WERI-Rb-1 (cell line): ENCODE data around the gene ZFYVE21.

ENCODE experiments used
- DNase-seq: peaks from one replicate; pipeline ENCODE4 v3.0.0-alpha.2; 2020
- H3K27ac ChIP-seq: fragments of 250-450 bp; sonication (Bioruptor Pico); 2 replicates; pipeline ENCODE4 v1.5.1; 2020; ENCODE audit warnings: mild to moderate bottlenecking, moderate library complexity
- H3K27me3 ChIP-seq: fragments of 250-450 bp; sonication (Bioruptor Pico); 2 replicates; pipeline ENCODE4 v1.5.1; 2021; ENCODE audit warnings: mild to moderate bottlenecking, low read depth, moderate library complexity; ENCODE audit not compliant: insufficient read depth, severe bottlenecking
- H3K36me3 ChIP-seq: fragments of 250-450 bp; sonication (Bioruptor Pico); 2 replicates; pipeline ENCODE4 v1.5.1; 2020; ENCODE audit warnings: mild to moderate bottlenecking, moderate library complexity
- H3K4me3 ChIP-seq: 2 replicates; pipeline ENCODE4 v1.5.1; 2011; ENCODE audit warnings: low read depth, mild to moderate bottlenecking, control low read depth, low read length
- H3K9me3 ChIP-seq: fragments of 250-450 bp; sonication (Bioruptor Pico); 2 replicates; pipeline ENCODE4 v1.5.1; 2021; ENCODE audit warnings: mild to moderate bottlenecking, moderate library complexity; ENCODE audit not compliant: severe bottlenecking
- CTCF ChIP-seq: IDR thresholded peaks from 2 replicates; pipeline ENCODE4 v1.5.1; 2011; ENCODE audit warnings: low read depth, mild to moderate bottlenecking, control low read depth, inconsistent platforms, low read length

The ZFYVE21 gene

GRCh38 chr14:103714063-103714724, 1.4 kb upstream of the ZFYVE21 start:
- DNase-seq, result no peak
- Histone ChIP-seq H3K27me3 (no peaks in the 10 kb centered on the region), H3K4me3 (peak overlapping the region; percentile 44), H3K9me3 (no peaks in the 10 kb centered on the region), H3K36me3 (peaks cover 49% of the 10 kb centered on the region), H3K27ac (peak overlapping the region; percentile 92)
- no peak for TF ChIP-seq CTCF

GRCh38 chr14:103716091-103716801, 636 bp downstream of the ZFYVE21 start:
- no peaks in the 10 kb centered on the region for H3K9me3 ChIP-seq
- peaks cover 30% of the 10 kb centered on the region for H3K36me3 ChIP-seq
- H3K4me3 ChIP-seq, result peak overlapping the region; percentile 69
- TF ChIP-seq CTCF, result no peak
- DNase-seq, result peak; percentile 27
- no peaks in the 10 kb centered on the region for H3K27me3 ChIP-seq
- peak overlapping the region; percentile 77 for H3K27ac ChIP-seq

- H3K27ac ChIP-seq, result no peak overlapping the region
- H3K4me3 ChIP-seq, result peak overlapping the region; percentile 69
These were observed 1.3 kb downstream of the ZFYVE21 start for GRCh38 chr14:103716899-103717411.

GRCh38 chr14:103718572-103718971, 3.0 kb downstream of the ZFYVE21 start:
- TF ChIP-seq CTCF, result no peak
- Histone ChIP-seq H3K9me3 (no peaks in the 10 kb centered on the region), H3K27me3 (no peaks in the 10 kb centered on the region), H3K27ac (no peak overlapping the region), H3K4me3 (no peak overlapping the region), H3K36me3 (peaks cover 13% of the 10 kb centered on the region)
- no peak for DNase-seq

More at GRCh38 chr14:103716899-103717411, 1.3 kb downstream of the ZFYVE21 start:
- no peak for TF ChIP-seq CTCF
- no peak for DNase-seq
- Histone ChIP-seq H3K27me3 (no peaks in the 10 kb centered on the region), H3K9me3 (no peaks in the 10 kb centered on the region), H3K36me3 (peaks cover 25% of the 10 kb centered on the region)

- no peak for TF ChIP-seq CTCF
- H3K4me3 ChIP-seq, result no peak overlapping the region
These were observed 4.1 kb downstream of the ZFYVE21 start for GRCh38 chr14:103719751-103720150.

More at GRCh38 chr14:103719751-103720150, 4.1 kb downstream of the ZFYVE21 start:
- Histone ChIP-seq H3K9me3 (no peaks in the 10 kb centered on the region), H3K27me3 (no peaks in the 10 kb centered on the region), H3K27ac (no peak overlapping the region), H3K36me3 (peaks cover 7% of the 10 kb centered on the region; the same call in 1 of the 2 replicates)
- DNase-seq, result no peak
